ENCODE measurements around the gene CCDC137. TPM values are rescaled to one million over a fixed set of nuclear protein-coding genes. Genes with fewer than 3 reads are reported as not detected.
"Not testable (repeated sequence)": the region's sequence is repeated elsewhere in the genome, so short reads cannot be mapped to it uniquely, and the experiment has no call there.

The CCDC137 gene
- polyA plus RNA-seq, 3 donors, result 11.4 to 12.3 (median 11.4) TPM

DNA sequence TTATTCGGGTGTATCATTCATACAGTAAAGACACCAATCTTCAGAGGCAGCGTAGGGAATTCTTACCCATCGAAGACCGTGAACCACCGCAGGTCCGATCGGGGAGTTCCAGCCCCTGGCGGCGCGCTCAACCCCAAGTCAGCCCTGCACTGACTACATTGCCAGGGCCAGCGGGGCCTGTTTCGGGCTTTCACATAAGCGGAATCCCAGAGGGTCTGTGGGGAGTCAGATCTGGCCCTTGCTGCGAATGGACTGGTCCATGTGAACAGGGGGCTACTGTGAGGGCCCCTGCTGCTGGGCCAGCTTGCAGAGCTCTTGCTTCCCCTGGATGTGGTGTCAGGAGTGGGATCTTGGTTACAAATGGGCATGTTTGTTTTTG is 17.8 kb upstream of the CCDC137 start:
- no peak for DNase-seq (ENCODE audit: low read depth in 3 of 3, low spot score in 2 of 3)

DNA sequence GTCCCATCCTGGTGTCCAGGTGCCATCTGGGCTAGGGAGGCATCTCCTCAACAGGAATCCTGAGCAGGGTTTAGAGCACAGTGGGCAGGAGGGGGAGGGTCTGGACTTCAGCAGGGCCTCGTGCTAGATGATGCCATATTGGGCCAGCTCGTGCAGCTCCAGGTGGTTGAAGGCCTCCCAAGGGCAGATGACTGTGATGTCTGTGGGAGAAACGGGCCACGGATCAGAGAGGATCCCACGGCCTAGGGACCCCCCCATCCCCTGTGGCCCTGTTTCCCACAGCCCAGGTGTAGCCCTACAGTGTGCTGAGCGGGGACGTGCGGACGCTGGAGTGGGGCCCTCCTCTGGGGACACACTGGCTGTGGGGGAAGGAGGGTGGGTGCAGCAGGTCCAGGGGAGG is 15.6 kb upstream of the CCDC137 start:
- DNase-seq (ENCODE audit: low read depth in 3 of 3, low spot score in 2 of 3), result no peak

DNA sequence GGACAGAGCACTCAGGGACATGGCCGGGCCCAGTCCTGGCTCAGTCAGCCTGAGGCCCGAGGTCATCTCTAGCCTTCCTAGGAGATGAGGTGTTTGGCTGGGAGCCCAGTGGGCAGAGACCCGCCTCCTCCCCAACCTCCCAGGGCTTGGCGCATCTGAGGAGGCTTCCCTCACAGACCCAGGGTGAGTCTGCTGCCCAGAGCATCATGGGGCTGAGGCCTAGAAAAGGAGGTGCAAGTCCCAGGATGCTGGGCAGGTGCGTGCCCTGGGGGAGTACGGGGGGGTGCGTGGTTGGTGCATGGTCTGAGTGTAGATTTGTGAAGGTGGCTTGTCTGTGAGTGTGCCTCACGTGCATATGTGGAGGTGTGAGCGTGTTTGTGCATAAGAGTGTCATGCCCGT is 14.8 kb upstream of the CCDC137 start:
- DNase-seq (ENCODE audit: low read depth in 3 of 3, low spot score in 2 of 3), result no peak

DNA sequence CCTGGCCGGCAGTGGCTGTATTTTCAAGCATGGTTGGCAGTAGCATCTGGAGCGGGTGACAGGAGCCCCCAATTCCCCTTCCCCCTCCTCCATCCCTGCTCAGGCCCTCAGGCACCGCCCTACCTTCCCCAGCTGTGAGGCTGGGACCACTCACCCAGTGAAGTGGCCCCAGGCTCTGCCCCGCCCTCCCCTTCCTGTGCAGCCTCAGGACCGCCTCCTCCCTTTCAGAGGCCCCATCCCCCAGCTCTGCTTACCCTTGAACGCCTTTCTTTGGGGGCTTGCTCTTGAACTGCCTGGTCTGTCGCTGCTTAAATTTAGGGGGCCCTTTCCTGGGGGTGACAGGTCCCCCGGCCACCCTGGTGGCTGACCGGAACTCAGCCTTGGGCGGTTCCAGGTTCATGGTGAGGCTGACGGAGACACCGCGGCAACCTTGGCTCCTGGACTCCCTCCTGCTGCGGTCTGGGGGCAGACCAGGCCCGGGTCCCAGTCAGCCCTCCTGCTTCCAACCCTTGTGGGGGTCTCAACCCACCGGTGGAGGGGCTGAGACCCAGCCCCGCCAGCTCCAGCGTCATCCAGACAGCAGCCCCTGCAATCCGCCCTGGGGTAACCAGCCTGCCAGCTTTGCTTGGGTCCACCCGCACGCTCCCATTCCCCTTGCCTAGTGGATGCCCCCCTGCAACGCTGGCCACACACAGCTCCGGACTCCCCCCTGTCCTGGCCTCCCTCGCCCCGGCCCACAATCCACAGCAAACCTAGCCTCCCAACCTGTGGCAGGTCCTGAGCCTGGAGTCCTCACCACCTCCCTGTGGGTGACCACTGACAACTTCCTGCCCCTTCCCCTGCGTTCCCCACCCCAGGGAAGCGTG is 13.4 kb upstream of the CCDC137 start:
- no peak for DNase-seq (ENCODE audit: low read depth in 3 of 3, low spot score in 2 of 3)

DNA sequence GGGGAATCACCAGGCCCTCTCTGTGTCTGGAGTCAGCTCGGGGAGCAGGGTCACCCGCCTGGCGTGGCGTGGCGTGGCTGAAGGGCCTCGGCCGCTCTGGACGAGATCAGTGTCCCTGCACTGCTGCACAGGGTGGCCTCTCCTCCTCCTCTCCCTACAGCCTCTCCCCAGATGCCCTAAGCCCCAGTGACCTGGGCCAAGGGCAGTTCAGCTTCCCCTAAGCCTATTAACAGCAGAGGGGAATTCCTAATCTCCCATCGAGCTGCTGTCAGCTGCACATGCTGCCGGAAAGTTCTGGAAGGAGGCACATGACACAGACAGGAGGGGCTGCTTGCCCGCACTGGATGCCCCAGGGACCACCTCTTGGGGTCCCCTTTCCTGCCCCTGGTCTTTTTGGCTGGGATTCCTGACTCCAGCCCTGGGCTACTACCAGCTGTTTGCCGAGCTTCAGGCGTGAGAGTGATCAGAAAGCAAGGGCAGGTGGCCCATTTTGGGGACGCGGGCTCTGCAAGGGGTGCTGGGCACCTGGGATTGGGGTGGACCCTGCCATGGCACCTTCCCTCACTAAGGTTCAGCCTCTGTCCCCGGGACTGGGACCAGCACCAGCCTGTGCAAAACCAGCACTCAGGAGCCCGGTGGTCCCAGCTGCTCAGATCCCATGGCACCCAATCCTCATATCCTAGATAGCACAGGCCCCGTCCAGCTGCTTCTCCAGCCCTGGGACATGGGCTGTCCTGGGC is 11.0 kb upstream of the CCDC137 start:
- DNase-seq (ENCODE audit: low read depth in 3 of 3, low spot score in 2 of 3), result no peak

DNA sequence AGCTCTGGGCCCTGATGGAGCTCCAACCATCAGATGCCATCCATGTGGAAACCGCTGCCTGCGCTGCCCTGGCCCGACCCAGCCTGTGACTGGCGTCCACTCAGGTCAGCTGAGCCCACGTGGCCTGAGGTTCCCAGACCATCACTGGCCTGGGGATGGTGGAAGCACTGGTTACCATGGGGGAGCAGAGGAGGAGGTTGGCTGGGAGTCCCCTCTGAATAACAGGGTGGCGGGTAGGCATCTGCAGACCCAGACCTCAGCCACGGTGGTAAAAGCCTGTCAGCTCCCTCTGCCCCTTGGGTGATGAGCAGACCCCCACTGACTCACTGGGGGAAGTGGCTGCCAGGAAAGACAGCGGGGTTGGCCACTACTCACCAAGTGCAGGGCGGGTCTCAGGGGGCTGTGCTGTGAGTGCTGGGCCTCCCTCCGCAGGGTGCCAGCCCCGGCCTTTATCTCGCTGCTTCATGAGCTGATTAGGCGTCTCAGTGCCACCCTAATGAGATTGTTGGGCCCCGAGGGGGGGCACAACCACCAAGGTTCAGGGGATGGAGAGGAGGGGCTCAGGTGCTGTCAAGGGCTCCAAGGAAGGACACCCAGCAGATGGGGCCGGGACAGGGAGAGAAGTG is 10.3 kb upstream of the CCDC137 start, which contains the start of gene PDE6G:
Gene PDE6G, minus strand, starts transcription at position 425 of the 626 bp plus-strand sequence. CDS start 3,237 bp downstream, outside the sequence.
- no peak for DNase-seq (ENCODE audit: low read depth in 3 of 3, low spot score in 2 of 3)

DNA sequence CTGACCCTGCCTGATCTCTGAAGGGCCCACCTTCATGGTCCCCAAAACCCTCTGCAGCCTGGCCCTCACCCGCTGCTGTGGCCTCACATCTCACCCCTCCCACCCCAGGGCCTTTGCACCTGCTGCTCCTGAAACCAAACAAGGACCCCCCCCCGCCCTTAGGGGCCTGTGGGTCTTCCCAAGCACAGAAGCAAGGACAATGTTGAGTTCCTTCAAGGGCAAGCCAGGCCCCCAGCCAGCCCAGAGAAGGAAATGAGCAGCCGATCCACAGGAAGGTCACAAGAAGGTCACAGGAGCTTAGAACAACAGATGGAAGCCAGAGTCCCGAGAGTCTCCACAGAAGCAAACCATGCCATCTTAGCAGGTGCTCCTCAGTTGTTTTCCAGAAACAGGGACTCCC is 9.7 kb upstream of the CCDC137 start:
- DNase-seq (ENCODE audit: low read depth in 3 of 3, low spot score in 2 of 3), result no peak

DNA sequence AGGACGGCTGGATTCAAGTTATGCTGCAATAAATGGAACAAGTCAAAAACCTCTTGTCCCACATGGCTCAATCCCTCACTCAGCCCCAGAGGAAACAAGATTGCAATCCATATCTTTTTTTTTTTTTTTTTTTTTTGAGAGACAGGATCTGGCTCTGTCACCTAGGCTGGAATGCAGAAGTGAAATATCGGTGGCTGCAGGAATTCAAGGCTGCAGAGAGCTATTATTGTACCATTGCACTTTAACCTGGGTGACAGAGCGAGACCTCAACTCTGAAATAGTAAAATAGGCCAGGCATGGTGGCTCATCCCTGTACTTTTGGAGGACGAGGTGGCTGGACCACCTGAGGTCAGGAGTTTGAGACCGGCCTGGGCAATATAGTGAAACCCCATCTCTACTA is 7.5 kb upstream of the CCDC137 start:
- DNase-seq (ENCODE audit: low read depth in 3 of 3, low spot score in 2 of 3), result no peak

DNA sequence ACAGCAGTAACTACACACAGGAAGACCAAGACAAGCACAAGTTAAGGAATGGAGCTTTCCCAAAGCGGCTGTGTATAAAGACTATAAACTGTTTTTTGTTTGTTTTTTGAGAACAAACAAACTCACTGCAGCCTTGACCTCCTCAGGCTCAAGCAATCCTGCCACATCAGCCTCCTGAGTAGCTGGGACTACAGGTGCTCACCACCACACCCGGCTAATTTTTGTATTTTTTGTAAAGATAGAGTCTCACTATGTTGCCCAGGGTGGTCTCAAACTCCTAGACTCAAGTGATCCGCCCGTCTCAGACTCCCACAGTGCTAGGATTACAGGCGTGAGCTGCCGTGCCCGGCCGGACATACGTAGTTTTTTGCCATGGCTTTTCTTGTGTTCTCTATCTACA is 6.1 kb upstream of the CCDC137 start:
- no peak for DNase-seq (ENCODE audit: low read depth in 3 of 3, low spot score in 2 of 3)

DNA sequence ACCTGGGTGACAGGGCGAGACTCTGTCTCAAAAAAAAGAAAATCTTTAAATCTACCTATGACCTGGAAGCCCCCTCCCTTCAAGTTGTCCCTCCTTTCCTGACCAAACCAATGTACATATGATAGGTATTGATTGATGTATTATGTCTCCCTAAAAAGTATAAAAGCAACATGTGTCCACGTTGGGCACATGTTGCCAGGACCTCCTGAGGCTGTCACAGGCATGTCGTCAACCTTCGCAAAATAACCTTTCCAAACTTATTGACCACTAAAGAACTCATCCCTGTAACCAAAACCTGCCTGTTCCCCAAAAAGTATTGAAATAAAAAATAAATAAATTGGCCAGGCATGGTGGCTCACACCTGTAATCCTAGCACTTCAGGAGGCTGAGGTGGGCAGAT is 4.5 kb upstream of the CCDC137 start:
- DNase-seq (ENCODE audit: low read depth in 3 of 3, low spot score in 2 of 3), result no peak

DNA sequence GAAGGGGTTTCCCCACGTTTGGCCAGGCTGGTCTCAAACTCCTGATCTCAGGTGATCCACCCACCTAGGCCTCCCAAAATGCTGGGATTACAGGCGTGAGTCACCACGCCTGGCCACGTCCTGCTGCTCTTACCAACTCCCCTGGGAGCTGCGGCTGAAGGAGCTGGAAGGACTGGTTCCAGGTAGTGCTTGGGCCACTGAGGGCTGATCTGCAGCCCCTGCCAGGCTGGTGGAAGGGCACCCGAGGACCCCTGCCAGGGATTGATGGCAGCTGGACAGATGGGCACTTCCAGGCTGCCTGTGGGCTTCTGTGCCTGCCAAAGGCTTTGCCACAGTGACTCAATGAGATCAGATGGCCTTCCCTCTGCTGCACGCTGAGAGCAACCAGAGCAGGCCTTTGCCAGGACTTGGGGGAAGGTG is 2.5 kb upstream of the CCDC137 start:
- no peak for DNase-seq (ENCODE audit: low read depth in 3 of 3, low spot score in 2 of 3)

DNA sequence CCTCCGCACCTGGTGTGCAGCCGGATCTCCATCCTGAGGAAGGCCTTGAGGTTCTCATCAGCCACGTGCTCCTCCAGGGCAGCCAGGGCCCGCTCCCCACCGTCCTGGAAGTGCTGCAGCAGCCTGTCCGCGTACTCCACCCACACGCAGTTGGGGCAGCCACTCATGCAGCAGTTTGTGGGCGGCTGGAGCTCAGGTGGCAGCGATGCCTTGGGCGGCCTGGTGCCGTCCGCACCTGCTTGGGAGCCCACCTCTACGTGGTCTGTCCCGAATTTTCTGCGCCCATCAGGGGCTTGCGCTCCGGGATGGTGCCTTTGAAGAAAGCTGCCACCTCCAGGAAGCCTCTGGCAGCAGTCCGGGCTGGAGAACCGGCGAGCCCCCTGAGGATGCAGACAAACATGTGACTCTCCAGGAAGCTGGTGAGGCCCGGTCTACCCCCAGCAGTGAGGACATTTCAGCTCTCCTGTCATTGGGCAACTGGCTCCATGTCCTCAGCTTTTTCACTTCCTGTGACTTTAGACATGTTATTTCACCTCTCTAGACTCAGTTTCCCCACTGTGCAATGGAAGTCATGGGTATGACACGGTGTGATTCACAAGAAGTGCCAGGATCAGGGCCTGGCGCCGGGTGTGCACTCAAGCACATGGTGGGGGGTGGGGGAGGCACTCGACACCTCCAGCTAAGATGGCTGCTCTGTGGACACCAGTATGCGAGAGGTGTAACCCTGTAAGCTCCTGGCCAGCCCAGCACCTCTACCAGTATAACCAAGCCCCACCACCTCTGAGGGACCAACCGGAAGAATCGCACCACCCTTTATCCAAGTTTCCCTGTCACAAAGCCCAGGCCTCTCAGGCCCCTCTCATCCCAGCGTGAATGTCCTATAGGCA is 1.1 kb upstream of the CCDC137 start:
- no peak for DNase-seq (ENCODE audit: low read depth in 3 of 3, low spot score in 2 of 3)

DNA sequence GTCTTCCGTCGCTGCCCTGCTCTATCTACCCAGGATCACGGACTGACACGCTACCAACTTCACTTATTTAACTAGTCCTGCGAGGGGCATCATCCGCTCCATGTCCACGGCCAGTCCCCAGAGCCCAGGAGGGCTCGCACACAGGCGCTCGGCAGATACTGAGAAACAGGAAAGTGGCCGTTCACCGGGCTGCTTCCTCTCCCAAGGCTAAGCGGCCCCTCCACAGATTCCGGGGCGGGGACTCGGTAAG is 520 bp upstream of the CCDC137 start:
- DNase-seq (ENCODE audit: low read depth in 3 of 3, low spot score in 2 of 3), result no peak

DNA sequence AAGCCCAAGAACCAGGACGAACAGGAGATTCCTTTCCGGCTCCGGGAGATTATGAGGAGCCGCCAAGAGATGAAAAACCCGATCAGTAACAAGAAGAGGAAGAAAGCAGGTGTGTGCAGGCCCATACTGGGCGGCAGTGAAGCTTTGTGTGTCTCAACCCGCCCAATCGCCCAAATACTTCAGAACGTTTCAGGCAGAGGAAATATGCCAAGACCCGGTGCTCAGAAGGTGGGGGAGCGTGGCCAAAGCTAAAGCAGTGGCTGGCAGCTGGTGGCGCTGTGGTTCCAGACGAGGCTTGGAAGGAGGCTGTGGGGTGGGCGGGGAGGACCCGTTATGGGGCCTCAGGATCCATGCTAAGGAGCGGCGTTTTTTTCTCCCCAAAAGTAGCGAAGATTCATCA is 1.2 kb downstream of the CCDC137 start:
- DNase-seq (ENCODE audit: low read depth in 3 of 3, low spot score in 2 of 3), result no peak

DNA sequence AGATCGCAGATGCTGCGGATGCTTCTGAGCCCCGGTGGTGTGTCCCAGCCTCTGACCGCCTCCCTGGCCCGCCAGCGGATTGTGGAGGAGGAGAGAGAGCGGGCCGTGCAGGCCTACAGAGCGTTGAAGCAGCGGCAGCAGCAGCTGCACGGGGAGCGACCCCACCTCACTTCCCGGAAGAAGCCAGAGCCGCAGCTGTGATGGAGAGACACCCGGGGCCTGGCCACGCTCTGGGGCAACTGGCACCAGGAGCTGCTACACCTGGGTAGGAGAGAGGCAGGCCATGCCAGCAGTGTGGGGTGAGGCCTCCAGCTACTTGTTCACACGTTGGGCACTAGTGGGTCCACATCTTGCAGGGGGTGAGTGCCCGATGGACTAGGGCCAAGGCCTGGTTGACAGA is 6.0 kb downstream of the CCDC137 start:
- no peak for DNase-seq (ENCODE audit: low read depth in 3 of 3, low spot score in 2 of 3)

DNA sequence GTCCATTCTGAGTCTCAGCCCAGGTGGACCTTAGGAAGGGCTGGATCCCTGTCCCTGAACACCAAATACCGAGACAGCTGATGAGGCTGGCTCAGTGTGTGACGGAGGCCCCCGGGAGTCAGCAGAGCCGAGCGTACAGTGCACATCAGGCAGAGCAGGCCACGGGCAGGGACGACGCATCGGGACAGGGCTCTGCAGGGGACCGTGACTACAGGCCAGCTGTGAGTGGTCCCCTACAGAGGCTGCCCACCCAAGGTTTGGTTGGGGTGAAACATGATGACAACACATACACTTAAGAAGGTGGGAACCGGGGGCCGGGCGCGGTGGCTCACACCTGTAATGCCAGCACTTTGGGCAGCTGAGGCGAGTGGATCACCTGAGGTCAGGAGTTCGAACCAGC is 6.4 kb downstream of the CCDC137 start:
- no peak for DNase-seq (ENCODE audit: low read depth in 3 of 3, low spot score in 2 of 3)

DNA sequence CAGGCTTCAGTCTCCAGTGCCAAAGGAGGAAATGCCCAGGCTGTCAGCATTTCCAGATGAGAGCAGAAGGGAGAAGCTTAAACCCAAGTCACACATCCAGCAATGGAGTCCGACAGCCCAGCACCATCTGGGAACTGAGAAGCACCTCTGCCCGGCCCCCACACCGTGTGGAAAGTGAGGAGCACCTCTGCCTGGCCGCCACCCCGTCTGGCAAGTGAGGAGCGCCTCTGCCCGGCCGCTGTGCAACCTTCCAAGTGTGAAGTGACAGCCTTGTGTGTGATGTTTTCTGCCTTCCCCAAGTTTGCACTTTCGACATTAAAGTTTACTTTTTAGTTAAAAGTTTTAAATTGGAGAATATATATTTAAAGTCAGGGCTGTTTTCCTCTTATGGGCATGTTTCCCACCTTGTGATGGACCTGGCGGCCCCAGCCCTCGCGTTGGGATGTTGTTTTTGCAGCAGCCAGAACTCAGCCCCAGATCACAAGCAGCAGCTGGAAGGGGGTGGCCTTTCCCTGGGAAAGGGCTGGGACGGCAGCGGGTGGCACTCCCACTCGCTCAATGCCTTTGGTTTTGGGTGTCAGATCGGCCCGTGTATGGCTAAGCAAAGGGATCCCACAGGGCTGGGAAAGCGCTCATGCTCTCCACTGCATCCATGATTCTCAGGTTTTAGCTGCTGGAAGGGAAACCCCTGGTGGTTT is 7.2 kb downstream of the CCDC137 start:
- DNase-seq (ENCODE audit: low read depth in 3 of 3, low spot score in 2 of 3), result no peak

DNA sequence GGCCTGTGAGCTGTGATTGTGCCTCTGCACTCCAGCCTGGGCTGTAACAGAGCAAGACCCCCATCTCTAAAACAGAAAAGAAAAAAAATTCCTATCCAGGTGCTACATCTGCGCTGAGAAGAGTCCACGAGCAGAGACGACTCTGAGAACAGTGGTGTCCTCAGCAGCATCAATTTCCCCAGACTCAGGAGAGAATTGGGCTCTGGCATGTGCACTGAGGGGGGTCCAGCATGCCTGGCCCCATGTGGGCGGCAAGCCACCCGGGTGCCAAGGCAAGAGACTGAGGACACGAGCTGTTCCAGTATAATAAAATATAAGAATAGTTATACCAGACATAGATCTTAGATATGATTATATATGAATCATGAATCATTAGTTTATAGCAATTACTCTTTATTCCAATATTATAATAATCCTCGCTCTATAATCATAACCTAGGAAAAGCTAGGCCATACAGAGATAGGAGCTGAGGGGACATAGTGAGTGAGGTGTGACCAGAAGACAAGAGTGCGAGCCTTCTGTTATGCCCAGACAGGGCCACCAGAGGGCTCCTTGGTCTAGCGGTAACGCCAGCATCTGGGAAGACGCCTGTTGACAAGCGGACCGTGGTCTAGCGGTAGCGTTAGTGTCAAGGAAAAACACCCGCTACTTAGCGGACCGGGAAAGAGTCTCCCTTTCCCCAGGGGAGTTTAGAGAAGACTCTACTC is 9.1 kb downstream of the CCDC137 start:
- DNase-seq (ENCODE audit: low read depth in 3 of 3, low spot score in 2 of 3), result not testable (repeated sequence)

DNA sequence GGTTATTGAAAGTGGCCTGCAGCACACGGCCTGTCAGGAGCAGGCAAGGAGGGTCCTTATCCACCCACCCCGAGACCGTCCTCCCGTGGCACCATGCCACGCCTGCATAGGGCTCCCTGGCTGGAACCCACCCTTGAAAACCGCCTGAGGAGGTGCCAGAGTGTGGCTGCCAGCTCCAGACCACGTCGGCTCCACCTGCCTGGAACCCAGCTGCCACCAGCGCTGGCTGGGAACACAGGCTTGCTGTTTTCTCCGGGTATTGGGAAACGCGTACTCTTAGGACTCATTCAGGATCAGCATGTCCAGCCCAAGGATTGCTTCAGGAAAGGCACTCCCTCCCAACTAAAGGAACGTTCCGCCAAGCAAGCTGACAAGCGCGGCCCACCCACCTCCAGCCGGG is 10.4 kb downstream of the CCDC137 start:
- DNase-seq (ENCODE audit: low read depth in 3 of 3, low spot score in 2 of 3), result no peak

DNA sequence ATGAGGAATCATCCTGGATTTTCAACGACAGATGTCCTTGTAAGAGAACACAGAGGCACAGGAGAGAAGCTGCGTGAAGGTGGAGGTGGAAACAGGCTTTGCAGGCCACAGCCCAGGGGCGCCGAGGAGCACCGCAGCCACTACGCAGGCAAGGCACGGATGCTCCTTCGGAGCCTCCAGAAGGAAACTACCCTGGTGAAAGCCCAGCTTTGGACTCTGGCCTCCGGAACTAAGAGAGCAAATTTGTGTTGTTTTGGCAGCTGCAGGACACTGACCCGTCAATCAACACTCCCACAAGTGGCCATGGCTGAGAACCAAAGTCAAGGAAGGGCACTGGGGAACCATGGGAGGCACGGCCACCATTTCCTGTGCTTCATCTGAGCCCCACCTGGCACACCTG is 13.6 kb downstream of the CCDC137 start:
- DNase-seq (ENCODE audit: low read depth in 3 of 3, low spot score in 2 of 3), result no peak

Data from right renal cortex interstitium (tissue), 3 donors.